Astrocyte of the cerebellum (primary cell): Measurements from ENCODE around the gene ST6GAL1.
A peak's percentile ranks its signal among the peaks of the same experiment; 100 is the strongest.
"Not testable (repeated sequence)": the region's sequence is repeated elsewhere in the genome, so short reads cannot be mapped to it uniquely, and the experiment has no call there.

Experiments used
- DNase-seq: peaks from one replicate; pipeline ENCODE4 v3.0.0-alpha.2; 2011; ENCODE audit warnings: low read depth
- H3K4me3 ChIP-seq: 2 replicates; pipeline ENCODE4 v1.5.1; 2011; ENCODE audit warnings: mild to moderate bottlenecking, low read depth, low read length, moderate library complexity
- CTCF ChIP-seq: IDR thresholded peaks from 2 replicates; pipeline ENCODE4 v1.5.1; 2012; ENCODE audit warnings: low read length, low read depth, moderate library complexity, mild to moderate bottlenecking; ENCODE audit errors: missing control alignments
- in situ Hi-C: cut with HindIII; loops from 2 replicates; pipeline ENCODE4 v1.10.0; 2017; ENCODE audit warnings: low sequenced_read_pairs

The ST6GAL1 gene

GRCh38 chr3:186986816-186987215, 56.5 kb downstream of the ST6GAL1 start:
- TF ChIP-seq CTCF, result no peak
- in situ Hi-C loops, result no loop called here
- DNase-seq, result no peak
- no peak overlapping the region for H3K4me3 ChIP-seq

- DNase-seq, result no peak
- in situ Hi-C loops, result no loop called here
Measured at GRCh38 chr3:186988806-186989205, 58.5 kb downstream of the ST6GAL1 start.

GRCh38 chr3:186989429-186989828, 59.1 kb downstream of the ST6GAL1 start:
- no peak for DNase-seq
- in situ Hi-C loops, result no loop called here
- no peak overlapping the region for H3K4me3 ChIP-seq
- no peak for TF ChIP-seq CTCF

More at GRCh38 chr3:186988806-186989205, 58.5 kb downstream of the ST6GAL1 start:
- TF ChIP-seq CTCF, result no peak
- no peak overlapping the region for H3K4me3 ChIP-seq

GRCh38 chr3:186990277-186990676, 60.0 kb downstream of the ST6GAL1 start:
- no peak for TF ChIP-seq CTCF
- in situ Hi-C loops, result no loop called here
- no peak overlapping the region for H3K4me3 ChIP-seq
- no peak for DNase-seq

GRCh38 chr3:186990878-186991308, 60.6 kb downstream of the ST6GAL1 start:
- DNase-seq, result peak; percentile 47
- no peak for TF ChIP-seq CTCF
- in situ Hi-C loops, result no loop called here

GRCh38 chr3:186991470-186991869, 61.1 kb downstream of the ST6GAL1 start:
- no peak for DNase-seq
- no peak for TF ChIP-seq CTCF
- H3K4me3 ChIP-seq, result no peak overlapping the region
- in situ Hi-C loops, result no loop called here

More at GRCh38 chr3:186990878-186991308, 60.6 kb downstream of the ST6GAL1 start:
- H3K4me3 ChIP-seq, result no peak overlapping the region

GRCh38 chr3:186992096-186992495, 61.8 kb downstream of the ST6GAL1 start:
- H3K4me3 ChIP-seq, DNase-seq, in situ Hi-C loops: not testable (repeated sequence)
